Glutamatergic neuron (in vitro differentiated cells): ENCODE data around the gene MTMR6. TPM values are rescaled to one million over a fixed set of nuclear protein-coding genes. Genes with fewer than 3 reads are reported as not detected.

Experiments used
- DNase-seq: peaks from one replicate; pipeline ENCODE4 v3.0.0; 2022
- H3K27ac Mint-ChIP-seq: one replicate; pipeline ENCODE4 v1.8.0; 2020; ENCODE audit warnings: mild to moderate bottlenecking, mixed read lengths, inconsistent platforms; ENCODE audit not compliant: unreplicated experiment
- H3K27me3 Mint-ChIP-seq: one replicate; pipeline ENCODE4 v1.8.0; 2020; ENCODE audit warnings: mild to moderate bottlenecking, moderate library complexity, mixed read lengths, inconsistent platforms; ENCODE audit not compliant: unreplicated experiment
- H3K36me3 Mint-ChIP-seq: one replicate; pipeline ENCODE4 v1.8.0; 2020; ENCODE audit warnings: mild to moderate bottlenecking, mixed read lengths, inconsistent platforms; ENCODE audit not compliant: unreplicated experiment
- H3K4me1 Mint-ChIP-seq: one replicate; pipeline ENCODE4 v1.8.0; 2020; ENCODE audit warnings: mild to moderate bottlenecking, low read depth, mixed read lengths, inconsistent platforms; ENCODE audit not compliant: unreplicated experiment
- H3K4me3 Mint-ChIP-seq: one replicate; pipeline ENCODE4 v1.8.0; 2020; ENCODE audit warnings: mild to moderate bottlenecking, mixed read lengths, inconsistent platforms; ENCODE audit not compliant: unreplicated experiment
- H3K9me3 Mint-ChIP-seq: one replicate; pipeline ENCODE4 v1.8.0; 2020; ENCODE audit warnings: mild to moderate bottlenecking, moderate library complexity, mixed read lengths, inconsistent platforms; ENCODE audit not compliant: unreplicated experiment
- total RNA-seq: library from RNA; stranded (reverse); fragmentation: NEBNext Ultra II Directional; extraction: Animal tissue kit (Norgen Biotek cat#: 25700); gene quantifications from one replicate; pipeline ENCODE4 v1.2.1, GENCODE V29; 2021; ENCODE audit not compliant: unreplicated experiment
- TF ChIP-seq, protein P1 (sequence below): fragments of 200-600 bp; sonication (generic); IDR thresholded peaks from one replicate; pipeline ENCODE4 v1.5.0; 2021; ENCODE audit not compliant: partially characterized antibody, unreplicated experiment

The MTMR6 gene
- total RNA-seq, 1 donor from 2014 or later: 95.3 TPM

DNA sequence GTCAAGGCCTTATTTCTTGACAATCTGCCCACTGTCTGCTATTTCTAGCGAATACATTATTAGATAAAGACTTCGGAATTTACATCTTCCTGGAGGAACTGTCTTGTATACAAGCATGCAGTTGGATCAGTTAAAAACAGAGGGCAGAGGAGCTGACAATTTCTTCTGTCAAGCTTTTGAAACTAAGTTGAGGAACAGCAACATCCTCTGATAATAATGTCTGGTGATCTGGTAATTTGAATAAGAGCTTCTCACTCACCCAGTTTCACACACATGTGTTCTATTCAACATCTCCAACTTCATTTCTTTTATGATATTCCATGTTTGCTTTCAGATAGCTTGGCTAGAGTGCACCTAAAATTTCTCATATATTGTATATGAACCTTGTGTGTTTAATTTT lies 50.2 kb downstream of the MTMR6 start:
- no peak for DNase-seq
- TF ChIP-seq, protein P1, sequence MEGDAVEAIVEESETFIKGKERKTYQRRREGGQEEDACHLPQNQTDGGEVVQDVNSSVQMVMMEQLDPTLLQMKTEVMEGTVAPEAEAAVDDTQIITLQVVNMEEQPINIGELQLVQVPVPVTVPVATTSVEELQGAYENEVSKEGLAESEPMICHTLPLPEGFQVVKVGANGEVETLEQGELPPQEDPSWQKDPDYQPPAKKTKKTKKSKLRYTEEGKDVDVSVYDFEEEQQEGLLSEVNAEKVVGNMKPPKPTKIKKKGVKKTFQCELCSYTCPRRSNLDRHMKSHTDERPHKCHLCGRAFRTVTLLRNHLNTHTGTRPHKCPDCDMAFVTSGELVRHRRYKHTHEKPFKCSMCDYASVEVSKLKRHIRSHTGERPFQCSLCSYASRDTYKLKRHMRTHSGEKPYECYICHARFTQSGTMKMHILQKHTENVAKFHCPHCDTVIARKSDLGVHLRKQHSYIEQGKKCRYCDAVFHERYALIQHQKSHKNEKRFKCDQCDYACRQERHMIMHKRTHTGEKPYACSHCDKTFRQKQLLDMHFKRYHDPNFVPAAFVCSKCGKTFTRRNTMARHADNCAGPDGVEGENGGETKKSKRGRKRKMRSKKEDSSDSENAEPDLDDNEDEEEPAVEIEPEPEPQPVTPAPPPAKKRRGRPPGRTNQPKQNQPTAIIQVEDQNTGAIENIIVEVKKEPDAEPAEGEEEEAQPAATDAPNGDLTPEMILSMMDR: no peak
- H3K36me3 Mint-ChIP-seq: no peaks in the 10 kb centered on the region
- H3K4me3 Mint-ChIP-seq: no peak overlapping the region
- H3K27ac Mint-ChIP-seq: no peak overlapping the region
- peaks cover 2% of the 10 kb centered on the region for H3K9me3 Mint-ChIP-seq
- no peaks in the 10 kb centered on the region for H3K27me3 Mint-ChIP-seq
- no peaks in the 10 kb centered on the region for H3K4me1 Mint-ChIP-seq

DNA sequence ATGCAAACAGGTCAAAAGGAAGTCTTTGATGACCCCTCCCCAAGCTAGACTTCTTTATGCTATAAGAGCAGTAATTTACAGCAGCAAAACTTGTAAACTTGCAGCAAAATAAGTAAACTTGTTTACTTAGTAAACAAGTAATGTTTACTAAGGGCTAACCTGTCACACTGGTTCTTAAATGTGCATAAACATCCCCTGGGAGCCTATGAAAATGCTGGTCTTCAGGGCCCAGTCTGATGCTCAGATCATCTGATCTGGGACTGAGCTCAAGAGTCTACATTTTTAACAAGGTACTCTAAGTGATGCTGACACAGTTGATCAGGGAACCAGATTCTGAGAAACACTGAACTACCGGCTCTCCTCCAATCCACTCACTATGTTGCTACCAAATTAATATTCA lies 53.4 kb downstream of the MTMR6 start:
- Mint-ChIP-seq H3K36me3 (peaks cover 4% of the 10 kb centered on the region), H3K4me3 (no peak overlapping the region), H3K4me1 (peaks cover 2% of the 10 kb centered on the region), H3K9me3 (peaks cover 2% of the 10 kb centered on the region), H3K27ac (no peak overlapping the region), H3K27me3 (peaks cover 3% of the 10 kb centered on the region)
- no peak for DNase-seq
- TF ChIP-seq, protein P1: no peak

DNA sequence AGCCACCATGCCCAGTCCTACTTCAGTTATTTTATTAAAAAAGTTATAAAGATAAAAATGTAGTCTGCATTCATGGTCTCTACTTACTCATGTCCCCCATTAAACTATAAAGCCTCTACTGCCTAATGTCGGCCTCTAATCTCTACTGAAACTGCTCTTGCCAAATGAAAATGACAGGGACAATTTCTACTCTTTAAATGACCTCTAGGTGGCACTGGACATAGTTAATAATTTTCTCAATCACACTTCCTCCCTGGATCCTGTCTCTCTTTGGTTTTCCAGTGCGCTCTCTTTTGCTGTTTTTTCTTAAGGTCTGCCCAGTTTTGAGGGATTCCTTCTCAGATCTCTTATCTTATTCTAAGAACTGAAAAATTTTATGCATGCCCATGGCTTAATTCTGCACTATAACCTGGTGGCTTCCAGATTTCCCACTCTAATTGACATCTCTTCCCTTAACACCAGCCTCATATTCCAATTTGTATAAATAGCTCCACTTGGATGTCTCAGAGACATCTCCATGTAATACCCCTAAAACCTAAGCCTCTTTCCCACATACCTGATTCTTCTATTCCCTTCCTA lies 54.3 kb downstream of the MTMR6 start:
- no peak overlapping the region for H3K4me3 Mint-ChIP-seq
- no peak overlapping the region for H3K27ac Mint-ChIP-seq

DNA sequence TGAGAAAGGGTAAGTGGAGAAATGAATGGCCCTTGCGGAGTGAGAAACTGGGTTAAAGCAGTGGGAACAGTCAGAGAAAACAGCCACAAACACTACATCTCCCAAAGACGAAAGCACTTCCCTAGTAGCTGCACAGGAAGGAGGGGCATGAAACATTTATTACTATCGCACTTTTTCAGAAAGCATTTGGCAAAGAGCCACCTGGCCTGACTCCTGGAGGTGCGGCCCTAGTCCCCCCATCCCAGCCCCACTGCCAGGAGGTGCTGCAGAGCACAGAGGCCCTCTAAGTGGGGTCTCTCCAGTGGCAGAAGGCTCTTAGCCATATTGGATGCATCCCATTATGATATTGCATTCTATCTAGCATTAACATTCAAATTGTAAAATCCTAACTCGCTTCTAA lies 55.8 kb downstream of the MTMR6 start:
- TF ChIP-seq, protein P1: no peak
- peaks cover 4% of the 10 kb centered on the region for H3K36me3 Mint-ChIP-seq
- no peak overlapping the region for H3K27ac Mint-ChIP-seq
- peaks cover 2% of the 10 kb centered on the region for H3K9me3 Mint-ChIP-seq
- peaks cover 3% of the 10 kb centered on the region for H3K27me3 Mint-ChIP-seq
- no peak for DNase-seq
- H3K4me3 Mint-ChIP-seq: no peak overlapping the region
- peaks cover 2% of the 10 kb centered on the region for H3K4me1 Mint-ChIP-seq

More for the DNA sequence above, 54.3 kb downstream of the MTMR6 start:
- peaks cover 3% of the 10 kb centered on the region for H3K27me3 Mint-ChIP-seq
- H3K36me3 Mint-ChIP-seq: peaks cover 4% of the 10 kb centered on the region
- H3K4me1 Mint-ChIP-seq: peaks cover 2% of the 10 kb centered on the region
- H3K9me3 Mint-ChIP-seq: peaks cover 2% of the 10 kb centered on the region
- no peak for DNase-seq
- TF ChIP-seq, protein P1: peak; percentile 67

DNA sequence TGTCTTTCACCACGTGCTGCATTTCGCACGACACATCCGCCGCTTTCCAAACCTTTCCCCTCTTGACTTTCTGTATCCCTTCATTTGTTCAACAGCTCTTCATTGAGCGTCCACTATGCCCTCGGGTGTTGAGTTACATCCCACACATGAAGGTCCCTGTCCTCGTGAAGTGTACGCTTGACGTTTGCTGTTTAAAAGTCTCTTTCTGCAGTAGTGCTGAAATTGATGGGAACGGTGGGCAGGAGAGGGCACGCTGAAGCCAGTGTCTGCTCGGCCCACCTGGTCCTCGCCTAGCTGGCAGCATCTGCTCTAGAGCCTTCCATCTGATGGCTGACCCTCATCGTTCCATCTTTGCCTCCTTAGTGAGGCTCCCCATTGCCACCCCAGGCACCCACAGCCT lies 59.6 kb downstream of the MTMR6 start:
- DNase-seq: no peak
- Mint-ChIP-seq H3K27ac (no peak overlapping the region), H3K27me3 (peaks cover 3% of the 10 kb centered on the region), H3K4me3 (no peak overlapping the region), H3K9me3 (no peaks in the 10 kb centered on the region), H3K36me3 (peaks cover 4% of the 10 kb centered on the region), H3K4me1 (peaks cover 4% of the 10 kb centered on the region)
- TF ChIP-seq, protein P1: no peak
